SJCRH30 (cell line): Measurements from ENCODE around the gene TRIM34. TPM values are rescaled to one million over a fixed set of nuclear protein-coding genes. Genes with fewer than 3 reads are reported as not detected.
"Not testable (repeated sequence)": the region's sequence is repeated elsewhere in the genome, so short reads cannot be mapped to it uniquely, and the experiment has no call there.

ENCODE experiments used
- DNase-seq, 2 experiments: peaks; one replicate each; pipeline ENCODE4 v3.0.0-alpha.2; 2015 to 2020
- H3K27ac ChIP-seq: fragments of 250-450 bp; sonication (Bioruptor Pico); 2 replicates; pipeline ENCODE4 v1.5.1; 2020; ENCODE audit warnings: mild to moderate bottlenecking, moderate library complexity
- H3K27me3 ChIP-seq: fragments of 250-450 bp; sonication (Bioruptor Pico); 2 replicates; pipeline ENCODE4 v1.5.1; 2020; ENCODE audit warnings: mild to moderate bottlenecking, moderate library complexity
- H3K36me3 ChIP-seq: fragments of 250-450 bp; sonication (Bioruptor Pico); 2 replicates; pipeline ENCODE4 v1.5.1; 2020; ENCODE audit warnings: mild to moderate bottlenecking, moderate library complexity
- H3K4me1 ChIP-seq: fragments of 250-450 bp; sonication (Bioruptor Pico); 2 replicates; pipeline ENCODE4 v1.5.1; 2020; ENCODE audit warnings: mild to moderate bottlenecking, moderate library complexity
- H3K4me3 ChIP-seq: fragments of 250-450 bp; sonication (Bioruptor Pico); 2 replicates; pipeline ENCODE4 v1.5.1; 2020; ENCODE audit warnings: mild to moderate bottlenecking, moderate library complexity
- H3K9me3 ChIP-seq: fragments of 250-450 bp; sonication (Bioruptor Pico); replicated peaks from 2 replicates; pipeline ENCODE4 v1.5.1; 2020; ENCODE audit warnings: mild to moderate bottlenecking, moderate library complexity
- total RNA-seq: library from RNA; depleted of rRNA; stranded (reverse); fragments of >200 nt; shearing (Covaris generic); gene quantifications from 2 replicates; pipeline ENCODE4 v1.2.3, GENCODE V29; 2014; rRNA removed

Gene TRIM34, protein sequence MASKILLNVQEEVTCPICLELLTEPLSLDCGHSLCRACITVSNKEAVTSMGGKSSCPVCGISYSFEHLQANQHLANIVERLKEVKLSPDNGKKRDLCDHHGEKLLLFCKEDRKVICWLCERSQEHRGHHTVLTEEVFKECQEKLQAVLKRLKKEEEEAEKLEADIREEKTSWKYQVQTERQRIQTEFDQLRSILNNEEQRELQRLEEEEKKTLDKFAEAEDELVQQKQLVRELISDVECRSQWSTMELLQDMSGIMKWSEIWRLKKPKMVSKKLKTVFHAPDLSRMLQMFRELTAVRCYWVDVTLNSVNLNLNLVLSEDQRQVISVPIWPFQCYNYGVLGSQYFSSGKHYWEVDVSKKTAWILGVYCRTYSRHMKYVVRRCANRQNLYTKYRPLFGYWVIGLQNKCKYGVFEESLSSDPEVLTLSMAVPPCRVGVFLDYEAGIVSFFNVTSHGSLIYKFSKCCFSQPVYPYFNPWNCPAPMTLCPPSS
- total RNA-seq, result not detected in 2 replicates

DNA sequence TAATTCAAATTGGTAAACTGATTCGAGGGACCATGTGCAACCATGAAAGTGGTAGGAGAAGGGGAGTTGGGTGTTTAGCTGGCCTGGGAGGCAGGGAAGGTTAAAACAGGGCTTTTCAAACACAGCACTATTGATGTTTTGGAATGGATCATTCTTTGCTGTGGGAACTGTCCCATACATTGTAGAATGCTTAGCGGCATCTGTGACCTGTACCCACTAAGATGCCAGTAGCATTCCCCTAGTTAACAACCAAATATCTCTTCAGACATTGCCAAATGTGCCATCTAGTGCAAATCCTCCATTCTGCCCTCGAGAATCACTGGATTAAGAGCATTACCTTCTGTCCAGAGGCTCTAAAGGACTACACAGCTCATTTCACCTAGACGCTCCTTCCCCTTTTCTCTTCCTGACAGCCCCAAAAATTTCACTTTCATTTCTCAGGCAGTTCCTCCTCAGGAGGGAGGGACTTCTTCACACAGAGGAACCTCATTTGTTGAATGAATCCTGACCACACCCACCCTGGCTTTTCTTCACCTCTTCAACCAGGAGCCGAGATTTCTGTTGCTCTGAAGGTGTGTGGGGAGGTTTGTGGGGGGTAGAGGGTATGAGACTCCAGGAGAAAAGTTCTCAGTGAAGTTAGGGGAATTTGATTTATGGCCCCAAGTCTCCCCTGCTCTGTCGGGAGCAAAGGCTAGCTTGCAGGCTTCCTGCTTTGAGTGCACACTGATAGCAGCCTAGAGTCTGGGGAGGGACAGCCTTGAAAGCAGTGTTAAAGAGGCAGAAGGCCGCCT lies at the start of gene TRIM34:
Gene TRIM34 (plus strand): TSS at position 513 of the 791 bp plus-strand sequence. CDS start 7,331 bp downstream, outside the sequence.
- no peaks in the 10 kb centered on the region for H3K9me3 ChIP-seq
- H3K4me1 ChIP-seq, result no peaks in the 10 kb centered on the region
- H3K4me3 ChIP-seq, result peak within 1 kb of the TSS; percentile 27
- no peak within 1 kb of the TSS for H3K27ac ChIP-seq
- no peaks in the 10 kb centered on the region for H3K27me3 ChIP-seq
- no peaks in the 10 kb centered on the region for H3K36me3 ChIP-seq
- DNase-seq, result peak in 1 of 2 experiments; percentile 12

DNA sequence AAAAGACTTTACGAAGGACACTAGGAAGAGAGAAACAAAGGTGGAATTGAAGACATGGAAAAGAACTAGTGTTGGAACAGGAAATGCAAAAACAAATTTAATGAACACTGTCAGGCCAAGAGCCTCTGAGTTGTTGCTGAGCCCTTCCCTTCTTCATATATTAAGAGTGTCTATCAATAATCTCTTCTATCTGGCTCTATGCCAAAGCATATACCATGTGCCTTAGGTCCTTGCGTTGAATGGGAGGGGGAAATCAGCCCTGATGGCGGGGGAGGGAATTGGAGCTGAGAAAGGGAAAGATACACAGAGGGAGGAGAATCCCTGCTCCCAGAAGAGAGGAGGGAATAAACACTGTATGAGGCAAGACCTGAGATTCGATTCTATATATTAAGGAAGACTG lies 49.6 kb upstream of the TRIM34 start:
- H3K4me1 ChIP-seq, result no peaks in the 10 kb centered on the region
- H3K4me3 ChIP-seq, result no peak overlapping the region
- H3K27me3 ChIP-seq, result no peaks in the 10 kb centered on the region

DNA sequence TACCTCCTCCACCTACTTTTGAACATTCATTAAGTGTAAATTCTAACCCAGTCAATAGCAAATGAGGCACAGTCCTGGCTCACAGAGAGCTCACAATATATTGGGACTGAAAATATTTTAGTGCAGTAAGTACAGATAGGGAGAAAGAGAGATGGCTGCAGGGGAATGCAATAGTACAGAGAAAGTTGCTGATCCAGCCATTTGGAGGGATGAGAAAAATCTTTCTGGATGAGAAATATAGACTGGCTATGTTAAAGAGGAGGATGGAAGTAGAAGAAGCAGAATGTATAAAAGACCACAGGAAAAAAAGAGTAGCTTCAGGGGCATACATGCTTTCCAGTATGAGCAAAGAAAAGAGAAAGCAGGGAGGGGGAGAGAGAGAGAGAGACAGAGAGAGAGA lies 47.7 kb upstream of the TRIM34 start:
- no peak for DNase-seq
- H3K9me3 ChIP-seq, result no peaks in the 10 kb centered on the region

More for the DNA sequence above, 49.6 kb upstream of the TRIM34 start:
- H3K9me3 ChIP-seq, result no peaks in the 10 kb centered on the region
- no peaks in the 10 kb centered on the region for H3K36me3 ChIP-seq
- DNase-seq, result no peak
- H3K27ac ChIP-seq, result no peak overlapping the region

DNA sequence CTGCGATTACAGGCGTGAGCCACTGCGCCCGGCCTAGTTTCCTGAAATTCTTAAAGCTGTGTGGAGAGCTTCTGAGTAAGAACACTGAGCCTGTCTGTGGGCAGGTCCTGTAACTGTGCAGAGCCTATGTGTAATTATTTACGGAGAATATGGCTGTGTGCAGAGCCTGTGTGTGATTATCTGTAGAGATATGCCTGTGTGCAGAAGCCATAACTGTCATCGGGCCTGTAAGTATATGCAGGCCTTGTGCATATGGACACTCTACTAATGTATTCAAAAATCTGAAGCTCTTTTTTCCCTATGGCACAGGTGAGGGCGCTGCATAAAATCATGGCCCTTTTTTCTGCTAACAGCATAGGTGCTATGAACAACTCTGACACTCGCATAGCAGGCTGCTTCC lies 44.2 kb upstream of the TRIM34 start, which contains the start of gene OR52B6:
Gene OR52B6 (plus strand): TSS at position 301 of the 400 bp plus-strand sequence. CDS start 0 bp downstream, at position 301.
- Histone ChIP-seq H3K4me1 (no peaks in the 10 kb centered on the region), H3K4me3 (no peak within 1 kb of the TSS), H3K36me3 (no peaks in the 10 kb centered on the region), H3K27ac (no peak within 1 kb of the TSS), H3K27me3 (no peaks in the 10 kb centered on the region), H3K9me3 (no peaks in the 10 kb centered on the region)
- DNase-seq, result no peak

More for the DNA sequence above, 47.7 kb upstream of the TRIM34 start:
- no peak overlapping the region for H3K27ac ChIP-seq
- no peak overlapping the region for H3K4me3 ChIP-seq
- no peaks in the 10 kb centered on the region for H3K27me3 ChIP-seq
- no peaks in the 10 kb centered on the region for H3K36me3 ChIP-seq
- no peaks in the 10 kb centered on the region for H3K4me1 ChIP-seq

DNA sequence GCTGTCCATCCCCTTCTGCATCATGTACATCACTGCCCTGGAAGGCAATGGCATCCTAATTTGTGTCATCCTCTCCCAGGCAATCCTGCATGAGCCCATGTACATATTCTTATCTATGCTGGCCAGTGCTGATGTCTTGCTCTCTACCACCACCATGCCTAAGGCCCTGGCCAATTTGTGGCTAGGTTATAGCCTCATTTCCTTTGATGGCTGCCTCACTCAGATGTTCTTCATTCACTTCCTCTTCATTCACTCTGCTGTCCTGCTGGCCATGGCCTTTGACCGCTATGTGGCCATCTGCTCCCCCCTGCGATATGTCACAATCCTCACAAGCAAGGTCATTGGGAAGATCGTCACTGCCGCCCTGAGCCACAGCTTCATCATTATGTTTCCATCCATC lies 43.8 kb upstream of the TRIM34 start:
- no peak overlapping the region for H3K27ac ChIP-seq
- H3K36me3 ChIP-seq, result no peaks in the 10 kb centered on the region
- no peak overlapping the region for H3K4me3 ChIP-seq
- no peak for DNase-seq
- H3K9me3 ChIP-seq, result no peaks in the 10 kb centered on the region
- H3K4me1 ChIP-seq, result no peaks in the 10 kb centered on the region
- H3K27me3 ChIP-seq, result no peaks in the 10 kb centered on the region

DNA sequence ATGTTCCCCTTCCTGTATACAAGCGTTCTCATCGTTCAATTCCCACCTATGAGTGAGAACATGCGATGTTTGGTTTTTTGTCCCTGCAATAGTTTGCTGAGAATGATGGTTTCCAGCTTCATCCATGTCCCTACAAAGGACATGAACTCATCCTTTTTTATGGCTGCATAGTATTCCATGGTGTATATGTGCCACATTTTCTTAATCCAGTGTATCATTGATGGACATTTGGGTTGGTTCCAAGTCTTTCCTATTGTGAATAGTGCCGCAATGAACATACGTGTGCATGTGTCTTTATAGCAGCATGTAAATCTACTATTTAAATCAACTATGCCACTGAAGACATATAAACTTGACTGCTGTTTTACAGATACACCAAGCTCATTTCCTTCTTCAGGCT lies 40.3 kb upstream of the TRIM34 start:
- not testable (repeated sequence) for H3K9me3 ChIP-seq, H3K36me3 ChIP-seq, H3K4me1 ChIP-seq, H3K27ac ChIP-seq, H3K4me3 ChIP-seq, DNase-seq, H3K27me3 ChIP-seq

DNA sequence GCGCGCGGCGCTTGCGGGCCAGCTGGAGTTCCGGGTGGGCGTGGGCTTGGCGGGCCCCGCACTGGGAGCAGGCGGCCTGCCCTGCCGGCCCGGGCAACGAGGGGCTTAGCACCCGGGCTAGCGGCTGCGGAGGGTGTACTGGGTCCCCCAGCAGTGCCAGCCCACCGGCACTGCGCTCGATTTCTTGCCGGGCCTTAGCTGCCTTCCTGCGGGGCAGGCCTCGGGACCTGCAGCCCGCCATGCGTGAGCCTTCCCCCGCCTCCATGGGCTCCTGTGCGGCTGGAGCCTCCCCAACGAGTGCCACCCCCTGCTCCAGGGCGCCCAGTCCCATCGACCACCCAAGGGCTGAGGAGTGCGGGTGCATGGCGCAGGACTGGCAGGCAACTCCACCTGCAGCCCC lies 34.9 kb upstream of the TRIM34 start:
- H3K27me3 ChIP-seq, H3K9me3 ChIP-seq, H3K4me1 ChIP-seq, H3K36me3 ChIP-seq, H3K4me3 ChIP-seq, H3K27ac ChIP-seq, DNase-seq: not testable (repeated sequence)

DNA sequence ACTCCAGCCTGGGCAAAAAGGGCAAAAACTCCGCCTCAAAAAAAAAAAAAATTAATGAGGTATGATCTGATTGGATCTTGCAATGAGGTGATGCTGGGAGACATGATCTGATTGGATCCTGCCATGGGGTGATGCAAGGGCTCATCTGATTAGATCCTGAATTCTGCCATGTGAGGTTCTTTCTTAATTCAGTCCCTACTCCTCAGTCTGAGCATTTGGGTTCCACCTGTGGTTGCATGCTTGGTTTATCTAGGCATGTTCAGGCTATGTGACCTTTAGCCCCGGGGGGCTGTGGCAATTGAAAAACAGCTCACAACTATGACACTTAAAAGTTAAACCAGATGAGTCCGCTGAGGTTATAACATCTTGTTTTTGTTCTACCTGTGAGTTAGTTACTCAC lies 33.2 kb upstream of the TRIM34 start:
- Histone ChIP-seq H3K36me3 (no peaks in the 10 kb centered on the region), H3K27ac (no peak overlapping the region), H3K27me3 (no peaks in the 10 kb centered on the region), H3K4me3 (no peak overlapping the region), H3K4me1 (no peaks in the 10 kb centered on the region), H3K9me3 (no peaks in the 10 kb centered on the region)
- DNase-seq, result no peak

DNA sequence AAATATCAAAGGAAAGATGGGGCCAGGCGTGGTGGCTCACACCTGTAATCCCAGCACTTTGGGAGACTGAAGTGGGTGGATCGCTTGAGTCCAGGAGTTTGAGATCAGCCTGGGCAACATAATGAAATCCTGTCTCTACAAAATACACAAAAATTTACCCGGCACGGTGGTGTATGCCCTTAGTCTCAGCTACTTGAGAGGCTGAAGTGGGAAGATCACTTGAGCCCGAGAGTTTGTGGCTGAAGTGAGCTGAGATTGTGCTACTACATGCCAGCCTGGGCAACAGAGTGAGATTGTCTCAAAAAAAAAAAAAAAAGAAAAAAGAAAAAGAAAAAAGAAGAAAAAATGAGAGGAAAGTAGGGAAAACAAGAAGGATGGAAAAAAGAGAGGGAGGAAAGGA lies 32.2 kb upstream of the TRIM34 start:
- Histone ChIP-seq H3K27ac (no peak overlapping the region), H3K9me3 (no peaks in the 10 kb centered on the region), H3K4me1 (no peaks in the 10 kb centered on the region), H3K36me3 (no peaks in the 10 kb centered on the region), H3K4me3 (no peak overlapping the region), H3K27me3 (no peaks in the 10 kb centered on the region)
- DNase-seq, result no peak

DNA sequence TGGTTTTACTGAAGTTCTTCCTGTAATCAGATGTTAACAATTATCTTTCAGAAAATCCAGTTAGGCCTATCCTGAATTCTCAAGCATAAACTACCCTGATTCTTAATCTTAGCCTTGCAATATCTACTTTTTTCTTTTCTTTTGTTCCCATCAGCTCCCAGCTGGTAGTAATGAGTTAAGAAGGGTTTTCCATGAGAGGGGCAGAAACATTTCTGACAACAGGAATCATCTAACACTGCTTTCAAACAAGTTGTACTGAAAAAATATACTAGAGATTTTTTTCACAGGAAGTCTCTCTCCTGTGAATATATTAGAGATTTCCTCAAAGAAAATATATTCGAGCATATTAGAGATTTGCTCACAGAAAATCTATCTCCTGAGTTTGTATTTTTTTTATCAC lies 31.7 kb upstream of the TRIM34 start:
- Histone ChIP-seq H3K4me3 (no peak overlapping the region), H3K36me3 (no peaks in the 10 kb centered on the region), H3K27me3 (no peaks in the 10 kb centered on the region), H3K9me3 (no peaks in the 10 kb centered on the region), H3K4me1 (no peaks in the 10 kb centered on the region), H3K27ac (no peak overlapping the region)
- DNase-seq, result no peak

DNA sequence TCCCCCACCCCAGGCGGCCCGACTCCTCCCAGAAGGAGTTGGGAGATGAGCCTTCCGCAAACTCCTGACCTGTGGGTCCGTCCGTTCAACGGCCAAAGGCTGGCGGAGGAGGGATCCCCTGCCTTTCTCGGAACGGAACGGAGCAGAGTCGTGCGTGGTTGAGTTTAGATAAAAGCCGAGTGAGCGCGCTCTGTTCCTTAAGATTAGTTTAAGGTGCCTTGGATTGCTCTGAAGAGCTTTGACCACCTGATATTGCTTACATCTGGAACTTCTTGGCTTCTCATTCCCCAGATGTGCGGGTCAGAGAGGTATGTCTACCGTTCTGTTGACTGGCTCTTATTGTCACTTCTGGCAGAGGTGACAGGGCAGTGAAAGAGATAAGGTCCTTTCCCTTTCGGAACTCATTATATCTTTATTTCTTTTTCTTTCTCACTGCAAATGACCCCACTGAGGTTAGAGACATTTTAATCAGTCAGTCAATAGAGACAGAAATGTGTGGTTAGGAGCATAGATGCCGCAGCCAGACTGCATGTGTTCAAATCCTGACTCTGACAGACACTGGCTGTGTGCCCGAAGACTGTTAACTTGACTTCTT lies 28.1 kb upstream of the TRIM34 start, which contains the start of gene TRIM6:
Gene TRIM6 (plus strand): TSS at position 31 of the 595 bp plus-strand sequence. CDS start 261 bp downstream, at position 292.
- Histone ChIP-seq H3K36me3 (no peaks in the 10 kb centered on the region), H3K4me3 (no peak within 1 kb of the TSS), H3K9me3 (no peaks in the 10 kb centered on the region), H3K27ac (no peak within 1 kb of the TSS), H3K4me1 (no peaks in the 10 kb centered on the region), H3K27me3 (0 out of 2 replicates have a peak, but pooled peaks cover 3% of the 10 kb centered on the region)
- no peak for DNase-seq

DNA sequence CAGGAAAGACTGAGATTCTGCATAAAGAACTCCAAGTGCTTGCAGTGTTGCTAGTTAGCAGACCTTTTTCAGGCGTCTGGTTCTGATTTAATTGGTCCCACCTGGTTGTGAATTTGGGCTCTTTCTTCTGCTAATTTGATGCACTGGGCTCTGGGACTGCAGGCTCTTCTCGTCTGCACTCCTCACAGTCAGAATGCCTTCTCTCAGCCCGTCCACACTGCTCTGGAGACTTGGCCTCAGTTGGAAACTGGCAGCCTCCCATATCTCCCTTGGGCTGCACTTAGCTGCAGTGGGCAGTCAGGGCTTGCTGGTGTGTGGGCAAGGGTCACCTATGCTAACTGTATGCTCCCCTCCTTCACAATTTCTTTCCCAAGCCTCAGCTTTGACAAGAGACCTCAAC lies 26.8 kb upstream of the TRIM34 start:
- Histone ChIP-seq H3K4me3 (no peak overlapping the region), H3K9me3 (no peaks in the 10 kb centered on the region), H3K27ac (no peak overlapping the region)

DNA sequence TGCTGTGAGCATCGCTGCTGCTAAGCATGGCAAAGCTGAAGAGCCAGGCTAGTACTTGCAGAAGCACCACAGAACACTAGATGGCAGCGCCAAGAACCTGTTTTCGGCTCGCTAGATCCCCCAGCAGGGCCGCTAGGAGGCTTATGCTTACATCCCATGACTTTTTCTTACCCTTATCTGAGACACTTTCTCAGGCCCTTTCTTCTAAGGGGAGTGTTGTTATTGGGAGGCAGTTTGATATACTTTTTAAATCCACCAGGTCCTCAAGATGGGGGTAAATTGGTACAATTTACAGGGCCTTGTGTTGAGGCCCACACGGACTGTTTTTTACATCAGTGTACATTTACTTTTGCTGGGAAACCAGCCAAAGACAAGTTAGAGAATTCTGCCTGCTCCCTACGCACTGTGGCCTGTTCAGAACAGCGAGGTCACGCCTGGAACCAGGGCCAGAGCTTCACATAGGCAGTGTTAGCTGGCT lies 24.4 kb upstream of the TRIM34 start:
- no peaks in the 10 kb centered on the region for H3K9me3 ChIP-seq

More for the DNA sequence above, 26.8 kb upstream of the TRIM34 start:
- Histone ChIP-seq H3K27me3 (0 out of 2 replicates have a peak, but pooled peaks cover 3% of the 10 kb centered on the region), H3K36me3 (no peaks in the 10 kb centered on the region), H3K4me1 (no peaks in the 10 kb centered on the region)
- DNase-seq, result no peak

DNA sequence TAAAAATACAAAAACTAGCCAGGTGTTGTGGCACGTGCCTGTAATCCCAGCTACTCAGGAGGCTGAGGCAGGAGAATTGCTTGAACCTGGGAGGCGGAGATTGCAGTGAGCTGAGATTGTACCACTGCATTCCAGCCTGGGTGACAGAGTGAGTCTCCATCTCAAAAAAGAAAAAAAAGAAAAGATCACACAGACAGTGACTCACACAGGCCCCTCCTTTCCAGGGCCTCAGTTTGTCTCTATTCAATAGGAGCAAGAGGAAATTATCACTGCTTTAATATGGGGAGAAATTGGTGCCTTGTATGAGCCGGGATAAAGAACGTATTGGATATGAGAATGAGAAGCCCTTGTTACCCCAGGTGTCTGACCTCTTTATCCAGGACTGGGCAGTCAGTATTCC lies 22.0 kb upstream of the TRIM34 start:
- DNase-seq, H3K36me3 ChIP-seq, H3K27ac ChIP-seq: not testable (repeated sequence)

More for the DNA sequence above, 24.4 kb upstream of the TRIM34 start:
- H3K36me3 ChIP-seq, result no peaks in the 10 kb centered on the region
- peak; percentile 48 to 72 for DNase-seq
- no peak overlapping the region for H3K27ac ChIP-seq
- H3K4me3 ChIP-seq, result no peak overlapping the region
- H3K27me3 ChIP-seq, result 0 out of 2 replicates have a peak, but pooled peaks cover 3% of the 10 kb centered on the region
- no peaks in the 10 kb centered on the region for H3K4me1 ChIP-seq

More for the DNA sequence above, 22.0 kb upstream of the TRIM34 start:
- not testable (repeated sequence) for H3K9me3 ChIP-seq, H3K4me3 ChIP-seq, H3K4me1 ChIP-seq, H3K27me3 ChIP-seq
